Measurements from ENCODE around the gene ACTL6B.

Gene ACTL6B

GRCh38 chr7:100683659-100684533, 27.6 kb upstream of the ACTL6B start:
- DNase-seq (ENCODE audit: low read depth in 3 of 3, low spot score in 1 of 3) = no peak

GRCh38 chr7:100682991-100683658, 26.9 kb upstream of the ACTL6B start:
- no peak for DNase-seq (ENCODE audit: low read depth in 3 of 3, low spot score in 1 of 3)

- no peak for DNase-seq (ENCODE audit: low read depth in 3 of 3, low spot score in 1 of 3)
These were observed 26.0 kb upstream of the ACTL6B start for GRCh38 chr7:100682228-100682741.

GRCh38 chr7:100681491-100682227, 25.4 kb upstream of the ACTL6B start:
- DNase-seq (ENCODE audit: low read depth in 3 of 3, low spot score in 1 of 3) = no peak

GRCh38 chr7:100680576-100681271, 24.5 kb upstream of the ACTL6B start:
- no peak for DNase-seq (ENCODE audit: low read depth in 3 of 3, low spot score in 1 of 3)

- DNase-seq (ENCODE audit: low read depth in 3 of 3, low spot score in 1 of 3) = no peak
These were observed 23.8 kb upstream of the ACTL6B start for GRCh38 chr7:100679927-100680575.

- no peak for DNase-seq (ENCODE audit: low read depth in 3 of 3, low spot score in 1 of 3)
These were observed 23.1 kb upstream of the ACTL6B start for GRCh38 chr7:100679129-100679926.

- no peak for DNase-seq (ENCODE audit: low read depth in 3 of 3, low spot score in 1 of 3)
These were observed 22.2 kb upstream of the ACTL6B start for GRCh38 chr7:100678291-100678984.

- DNase-seq (ENCODE audit: low read depth in 3 of 3, low spot score in 1 of 3) = no peak
These were observed 21.3 kb upstream of the ACTL6B start for GRCh38 chr7:100677308-100678267.

GRCh38 chr7:100676501-100677306, 20.5 kb upstream of the ACTL6B start:
- no peak for DNase-seq (ENCODE audit: low read depth in 3 of 3, low spot score in 1 of 3)

GRCh38 chr7:100675581-100676350, 19.5 kb upstream of the ACTL6B start:
- peak; percentile 52 to 78 (median 62) for DNase-seq (ENCODE audit: low read depth in 3 of 3, low spot score in 1 of 3)

GRCh38 chr7:100675105-100675451, 18.8 kb upstream of the ACTL6B start:
- no peak for DNase-seq (ENCODE audit: low read depth in 3 of 3, low spot score in 1 of 3)

GRCh38 chr7:100674411-100675104, 18.3 kb upstream of the ACTL6B start:
- DNase-seq (ENCODE audit: low read depth in 3 of 3, low spot score in 1 of 3) = no peak

- DNase-seq (ENCODE audit: low read depth in 3 of 3, low spot score in 1 of 3) = no peak
These were observed 17.7 kb upstream of the ACTL6B start for GRCh38 chr7:100673942-100674410.

GRCh38 chr7:100673302-100673941, 17.2 kb upstream of the ACTL6B start, which contains the start of gene GNB2:
GNB2 (plus strand) TSS chr7:100673740; CDS start chr7:100676266, 2,526 bp downstream.
- peak; percentile 95 to 100 (median 96) for DNase-seq (ENCODE audit: low read depth in 3 of 3, low spot score in 1 of 3)

Data from stimulated activated CD4-positive, alpha-beta T cell treated with anti-CD3 and anti-CD28 coated beads, TNF-alpha, amount 100 ng/mL, for 1 hour (primary cell).